Measurements from ENCODE around the gene FSCN2. TPM values are rescaled to one million over a fixed set of nuclear protein-coding genes. Genes with fewer than 3 reads are reported as not detected.
A peak's percentile ranks its signal among the peaks of the same experiment; 100 is the strongest.

FSCN2 gene
- total RNA-seq, 6 donors from 2014 or later: 2.7 to 37.7 (median 3.9) TPM

- H3K9me3 ChIP-seq: no peaks in the 10 kb centered on the region
- H3K27ac ChIP-seq: no peak overlapping the region
- WGBS, 2 donors: 70 to 79% methylated on average over 23 to 26 of the region's 26 CpGs
- H3K4me3 ChIP-seq: no peak overlapping the region
- TF ChIP-seq CTCF (IDR thresholded peaks at IDR 0.05): no peak
- no peak for TF ChIP-seq EP300 (IDR thresholded peaks at IDR 0.05)
- no peak for TF ChIP-seq POLR2AphosphoS5 (IDR thresholded peaks at IDR 0.05)
- TF ChIP-seq POLR2A (IDR thresholded peaks at IDR 0.05): no peak
- DNase-seq (peak in 1 of 2 donors; percentile 55), ATAC-seq (ENCODE audit: low FRiP score in 2 of 2) (no peak)
- H3K27me3 ChIP-seq: peaks cover 0 to 10% (median 4%) of the 10 kb centered on the region in 4 donors
- peaks cover 21 to 36% (median 27%) of the 10 kb centered on the region in 4 donors for H3K4me1 ChIP-seq
- no peaks in the 10 kb centered on the region for H3K36me3 ChIP-seq
Measured at GRCh38 chr17:81522491-81523401, 5.4 kb upstream of the FSCN2 start.

DNA sequence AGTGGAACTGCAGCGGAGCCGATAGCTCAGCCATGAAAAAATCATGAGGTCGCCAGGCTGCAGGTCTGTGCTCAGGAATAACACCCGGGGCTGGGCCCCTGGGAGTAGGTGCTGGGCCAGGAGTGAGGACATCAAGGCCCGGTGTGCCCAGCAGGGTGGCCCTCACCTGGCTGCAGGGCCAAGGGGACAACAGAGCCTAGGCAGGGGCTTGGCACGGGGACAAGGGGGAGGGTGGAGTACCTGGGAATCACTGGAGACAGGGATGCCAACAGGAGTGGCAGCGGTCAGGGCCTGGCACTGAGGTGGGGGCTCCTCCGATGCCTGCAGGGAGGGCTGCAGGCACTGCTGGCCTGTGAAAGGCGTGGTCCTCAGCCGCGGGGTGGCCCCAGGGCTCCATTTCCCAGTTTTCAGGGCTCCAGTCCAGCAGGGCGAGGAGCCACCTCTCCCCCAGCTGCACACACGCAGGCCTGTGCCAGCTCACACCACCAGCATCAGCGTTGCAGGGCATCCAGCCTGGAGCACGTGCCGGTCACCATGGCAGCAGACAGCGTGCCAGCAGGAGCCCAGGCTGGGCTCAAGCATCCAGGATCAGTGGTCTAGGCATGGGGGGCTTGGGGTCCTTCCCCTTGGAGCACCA lies 4.7 kb upstream of the FSCN2 start:
- ATAC-seq (ENCODE audit: low FRiP score in 2 of 2) (no peak), DNase-seq (peak in 1 of 2 donors; percentile 68)
- TF ChIP-seq EP300 (IDR thresholded peaks at IDR 0.05): no peak
- TF ChIP-seq POLR2AphosphoS5 (IDR thresholded peaks at IDR 0.05): no peak
- TF ChIP-seq CTCF (IDR thresholded peaks at IDR 0.05): no peak
- no peak for TF ChIP-seq POLR2A (IDR thresholded peaks at IDR 0.05)
- Histone ChIP-seq H3K4me1 (peaks cover 17 to 35% (median 24%) of the 10 kb centered on the region in 4 donors), H3K4me3 (no peak overlapping the region), H3K27me3 (peaks cover 0 to 10% (median 4%) of the 10 kb centered on the region in 4 donors), H3K27ac (no peak overlapping the region), H3K9me3 (no peaks in the 10 kb centered on the region), H3K36me3 (no peaks in the 10 kb centered on the region)
- 38% methylated on average over 12 of the region's 17 CpGs; no CpG with 5 or more reads in 1 of the 2 donors for WGBS, 2 donors

- WGBS, 2 donors: 67 to 83% methylated on average over 2 to 15 of the region's 18 CpGs
Measured at GRCh38 chr17:81524039-81524864, 3.9 kb upstream of the FSCN2 start.

GRCh38 chr17:81524865-81525159 lies 3.4 kb upstream of the FSCN2 start:
- peak in 1 of 2 donors; percentile 39 for DNase-seq
- WGBS, 2 donors: 73 to 74% methylated on average over 8 of the region's 8 CpGs
- H3K36me3 ChIP-seq: no peaks in the 10 kb centered on the region
- peaks cover 0 to 10% (median 4%) of the 10 kb centered on the region in 4 donors for H3K27me3 ChIP-seq
- no peak overlapping the region for H3K27ac ChIP-seq
- H3K9me3 ChIP-seq: no peaks in the 10 kb centered on the region
- no peak overlapping the region for H3K4me3 ChIP-seq
- ATAC-seq (ENCODE audit: low FRiP score in 2 of 2): no peak
- H3K4me1 ChIP-seq: peaks cover 5 to 22% (median 11%) of the 10 kb centered on the region in 4 donors
- TF ChIP-seq POLR2A (IDR thresholded peaks at IDR 0.05): no peak
- TF ChIP-seq CTCF (IDR thresholded peaks at IDR 0.05): no peak
- no peak for TF ChIP-seq POLR2AphosphoS5 (IDR thresholded peaks at IDR 0.05)
- no peak for TF ChIP-seq EP300 (IDR thresholded peaks at IDR 0.05)

More at GRCh38 chr17:81524039-81524864, 3.9 kb upstream of the FSCN2 start:
- H3K4me3 ChIP-seq: no peak overlapping the region
- ATAC-seq (ENCODE audit: low FRiP score in 2 of 2): no peak
- H3K27me3 ChIP-seq: peaks cover 0 to 10% (median 4%) of the 10 kb centered on the region in 4 donors
- H3K4me1 ChIP-seq: peaks cover 11 to 28% (median 17%) of the 10 kb centered on the region in 4 donors
- no peaks in the 10 kb centered on the region for H3K36me3 ChIP-seq
- no peaks in the 10 kb centered on the region for H3K9me3 ChIP-seq
- no peak for TF ChIP-seq EP300 (IDR thresholded peaks at IDR 0.05)
- TF ChIP-seq POLR2AphosphoS5 (IDR thresholded peaks at IDR 0.05): no peak
- no peak for TF ChIP-seq CTCF (IDR thresholded peaks at IDR 0.05)
- TF ChIP-seq POLR2A (IDR thresholded peaks at IDR 0.05): no peak
- peak in 1 of 2 donors; percentile 56 for DNase-seq
- no peak overlapping the region for H3K27ac ChIP-seq
